HG03135 (cell line): ENCODE results near the gene PLCL2.

Experiments
- ATAC-seq: cut with Tn5 transposase; IDR thresholded peaks from one replicate; pipeline ENCODE4 v1.9.1; 2021; ENCODE audit warnings: mild to moderate bottlenecking, moderate library complexity; ENCODE audit not compliant: unreplicated experiment

PLCL2 gene

DNA sequence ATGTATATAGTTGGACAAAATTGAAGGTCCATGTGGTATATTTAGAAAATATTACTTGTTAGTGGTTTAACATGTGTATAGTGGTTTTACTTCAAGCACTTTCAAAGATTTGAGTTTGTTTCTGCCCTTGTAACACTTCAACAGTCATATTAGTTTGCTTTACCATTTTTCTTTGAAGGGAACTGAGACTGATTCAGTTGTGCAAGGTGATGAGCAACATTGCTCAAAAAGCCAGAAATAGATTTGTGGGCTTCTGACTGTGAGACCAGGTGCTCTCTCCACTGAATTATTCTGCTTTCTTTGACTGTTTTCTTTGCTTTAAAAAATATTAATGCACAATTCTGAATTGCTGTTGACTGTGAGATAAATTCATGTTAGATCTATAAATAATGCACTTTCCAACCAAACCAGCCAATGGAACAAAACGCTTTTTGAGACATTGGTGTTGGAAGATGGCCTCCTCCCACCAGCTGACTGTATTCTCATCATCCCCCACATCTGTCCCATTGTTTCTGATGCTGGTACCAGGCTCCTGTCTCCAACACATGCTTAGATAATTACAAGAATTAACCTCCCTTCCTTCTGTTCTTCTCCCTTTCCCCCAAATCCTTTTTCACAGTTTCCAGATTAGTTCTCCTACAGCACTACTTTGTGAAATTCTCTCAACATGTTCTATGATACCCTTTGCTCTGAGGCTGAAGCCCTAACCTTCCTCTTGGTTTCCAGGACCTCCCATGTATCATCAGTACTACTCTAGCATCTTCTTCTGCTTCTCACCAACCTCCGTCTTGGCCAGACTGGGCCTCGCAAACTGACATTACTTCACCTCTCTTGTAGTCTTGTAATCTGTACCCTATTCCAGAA lies 27.9 kb downstream of the PLCL2 start:
- ATAC-seq = peak; percentile 96

DNA sequence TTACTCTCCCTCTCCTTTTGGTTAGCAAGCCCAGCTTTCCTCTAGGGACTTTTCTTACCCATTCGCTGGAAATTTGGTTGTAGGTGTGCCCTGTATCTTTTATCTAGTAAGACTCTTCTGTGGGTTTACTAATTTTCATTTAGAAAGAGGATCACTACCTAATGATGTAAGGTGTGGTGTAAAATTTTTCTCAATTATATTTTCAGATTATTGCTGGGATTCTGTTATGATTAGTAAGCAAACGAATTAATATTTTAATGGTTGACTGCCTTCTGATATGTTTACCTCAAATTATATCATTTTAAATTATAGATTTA lies 28.5 kb downstream of the PLCL2 start:
- no peak for ATAC-seq

- ATAC-seq = no peak
Observed at GRCh38 chr3:16916840-16917239, 32.1 kb downstream of the PLCL2 start.

DNA sequence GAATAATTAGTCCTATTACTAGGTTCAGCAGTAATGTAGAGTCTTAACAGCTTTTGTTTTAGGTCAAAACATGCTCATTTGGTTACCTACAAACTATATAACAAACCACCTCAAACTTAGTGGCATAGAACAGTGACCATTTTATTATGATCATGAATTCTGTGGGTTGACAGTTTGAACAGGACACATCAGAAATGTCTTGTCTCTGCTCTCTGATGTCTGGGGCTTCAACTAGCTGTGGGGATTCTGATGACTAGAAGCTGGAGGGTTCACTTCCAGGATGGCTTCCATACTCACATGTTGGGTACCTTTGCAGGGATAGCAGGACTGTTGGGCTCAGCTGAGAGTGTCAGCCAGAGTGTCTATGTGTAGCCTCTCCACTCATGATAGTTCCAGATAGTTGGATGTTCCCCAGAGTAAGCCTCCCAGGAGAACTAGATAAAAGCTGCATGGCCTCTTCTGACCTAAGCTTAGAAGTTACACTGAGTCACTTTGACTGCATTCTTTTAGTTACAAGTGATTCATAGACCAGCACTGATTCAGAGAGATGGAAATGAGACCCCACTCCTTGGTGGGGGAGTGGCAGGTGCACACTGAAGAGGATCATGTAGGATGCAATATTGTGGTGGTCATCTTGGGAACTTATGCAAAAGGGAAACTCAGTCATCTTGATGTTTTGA lies 32.6 kb downstream of the PLCL2 start:
- ATAC-seq = no peak

DNA sequence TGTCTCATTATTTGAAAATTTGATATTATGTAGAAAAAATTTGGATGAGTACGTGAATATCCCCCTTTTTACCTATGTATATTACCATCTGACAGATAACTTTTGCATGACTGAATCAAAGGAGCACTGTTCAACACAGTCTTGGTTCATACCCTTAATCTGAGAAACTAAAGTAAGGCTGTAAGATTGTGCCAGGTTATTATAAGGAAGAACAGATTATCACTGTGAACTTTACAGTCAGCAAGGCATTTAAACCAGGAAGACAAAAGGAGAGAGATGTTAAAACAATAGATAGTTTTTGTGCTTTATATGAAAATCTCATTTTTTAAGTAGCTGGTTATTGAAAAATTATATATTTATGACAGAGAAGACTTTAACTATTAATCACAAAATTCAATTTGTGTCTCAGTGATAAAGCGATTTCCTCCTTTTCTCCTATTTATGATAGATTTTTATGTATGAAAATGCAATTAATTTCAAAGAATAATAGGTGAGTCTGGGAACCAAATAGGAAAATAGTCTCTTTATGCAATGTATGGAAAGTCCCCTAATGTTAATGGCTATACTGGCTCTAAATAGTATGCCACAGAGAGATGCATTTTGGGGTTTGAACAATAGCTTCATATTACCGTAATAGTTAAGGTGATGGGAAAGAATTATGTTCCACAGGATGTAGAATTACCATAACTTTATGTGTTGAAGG lies 33.4 kb downstream of the PLCL2 start:
- ATAC-seq = no peak

DNA sequence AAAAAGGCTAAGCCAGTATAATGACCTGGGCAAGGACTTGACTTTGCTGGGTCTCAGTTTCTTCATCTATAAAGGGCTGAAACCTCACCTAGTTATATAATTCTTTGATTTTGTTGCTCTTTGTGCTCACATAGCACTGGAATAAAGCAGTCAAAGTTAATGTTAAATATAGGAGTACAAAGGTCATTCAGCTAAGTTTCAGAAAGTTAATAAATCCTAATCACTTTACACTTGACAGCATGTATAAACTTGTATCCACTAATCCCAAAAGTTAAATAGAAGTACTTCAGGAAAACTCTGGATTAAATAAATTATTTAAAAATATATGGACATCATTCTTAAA lies 33.9 kb downstream of the PLCL2 start:
- ATAC-seq = no peak

DNA sequence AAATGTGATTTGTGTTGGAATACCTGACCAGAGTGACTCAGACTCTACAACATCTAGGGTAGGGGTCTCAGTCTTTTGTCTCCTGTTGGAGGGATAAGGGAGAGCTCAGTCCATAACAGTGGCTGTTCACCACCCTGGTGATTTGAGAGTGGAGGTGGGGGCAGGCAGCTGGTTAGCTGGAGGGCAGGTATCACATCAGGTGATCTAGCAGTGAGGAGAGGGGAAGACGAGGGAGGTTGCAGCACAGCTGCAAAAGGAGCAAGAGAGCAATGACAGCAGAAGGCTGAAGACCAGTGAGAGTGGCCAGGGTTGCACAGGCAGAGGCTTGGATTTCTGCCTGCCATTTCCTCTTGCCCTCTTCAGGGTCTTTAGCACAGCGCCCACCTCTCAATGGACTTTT lies 38.4 kb downstream of the PLCL2 start:
- no peak for ATAC-seq

GRCh38 chr3:16927485-16927884 lies 42.7 kb downstream of the PLCL2 start:
- no peak for ATAC-seq

DNA sequence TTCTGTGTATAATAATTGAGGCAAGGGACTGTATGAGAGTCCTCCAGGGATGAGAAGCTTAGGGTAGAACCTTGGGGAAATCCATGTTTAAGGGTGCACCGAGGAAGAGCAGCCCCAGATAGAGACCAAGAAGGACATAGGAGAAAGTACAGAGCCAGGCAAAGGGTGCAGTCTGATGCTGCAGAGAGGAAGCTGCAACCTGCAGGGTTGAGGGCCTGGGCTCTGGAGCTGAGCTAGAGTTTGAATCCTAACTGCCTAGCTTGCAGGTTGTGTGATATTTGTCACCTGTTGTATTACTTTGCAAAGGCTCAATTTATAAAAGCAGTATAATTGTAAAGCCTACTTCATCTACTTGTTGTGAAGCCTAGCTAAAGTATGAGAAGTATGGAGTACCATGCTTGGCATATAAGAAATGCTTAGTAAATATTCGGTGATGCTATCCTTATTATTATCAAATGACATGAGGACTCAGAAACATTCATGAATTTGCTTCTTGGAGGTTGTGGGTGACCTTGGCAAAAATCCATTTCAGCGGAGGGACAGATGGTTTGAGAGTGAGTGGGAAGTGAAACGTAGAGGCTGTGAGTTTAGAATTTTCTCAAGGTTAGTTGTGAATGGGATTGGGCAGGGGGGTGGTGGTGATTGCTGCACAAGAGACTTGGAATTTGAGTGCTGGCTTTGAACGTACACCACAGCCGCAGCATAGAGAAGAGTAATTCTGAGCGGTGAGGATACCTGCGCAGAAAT lies 43.8 kb downstream of the PLCL2 start:
- ATAC-seq = no peak

DNA sequence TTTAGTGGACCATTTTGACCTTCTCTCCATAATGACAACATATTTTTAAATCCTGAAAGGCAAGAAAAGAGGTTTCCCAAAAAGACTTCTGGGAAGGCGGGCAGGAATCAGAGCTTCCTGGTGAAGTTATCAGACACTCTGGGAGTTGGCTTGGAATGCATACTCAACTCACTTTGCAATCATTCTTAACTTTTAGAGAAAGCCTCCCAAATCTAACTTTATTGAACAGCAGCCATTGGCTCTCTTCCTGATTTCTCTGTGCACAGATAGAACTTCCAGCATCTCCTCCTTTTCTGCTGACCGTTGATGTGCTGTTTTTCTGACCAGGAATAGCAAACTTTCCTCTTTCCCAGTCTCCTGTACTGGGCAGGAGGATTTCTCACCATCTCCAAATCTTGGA lies 44.6 kb downstream of the PLCL2 start:
- ATAC-seq = no peak

DNA sequence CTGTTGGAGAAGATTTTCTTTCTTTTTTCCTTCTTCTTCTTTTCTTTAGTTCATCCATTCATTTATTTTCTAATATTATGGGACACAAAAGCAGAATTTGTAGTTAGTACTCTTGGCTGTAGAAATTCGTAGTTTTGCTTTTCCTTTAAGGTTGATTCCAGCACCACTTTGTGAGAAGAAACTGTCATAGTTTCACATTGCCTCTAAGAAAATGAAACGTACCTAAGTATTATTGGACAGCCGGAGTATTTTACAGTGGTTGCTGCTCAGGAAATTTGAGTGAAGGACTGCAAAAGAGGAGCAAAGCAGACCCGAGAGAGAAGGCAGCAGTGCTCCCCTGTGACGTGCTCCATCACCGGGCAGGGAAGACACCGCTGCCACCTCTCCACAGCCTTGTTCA lies 48.1 kb downstream of the PLCL2 start:
- peak; percentile 62 for ATAC-seq

DNA sequence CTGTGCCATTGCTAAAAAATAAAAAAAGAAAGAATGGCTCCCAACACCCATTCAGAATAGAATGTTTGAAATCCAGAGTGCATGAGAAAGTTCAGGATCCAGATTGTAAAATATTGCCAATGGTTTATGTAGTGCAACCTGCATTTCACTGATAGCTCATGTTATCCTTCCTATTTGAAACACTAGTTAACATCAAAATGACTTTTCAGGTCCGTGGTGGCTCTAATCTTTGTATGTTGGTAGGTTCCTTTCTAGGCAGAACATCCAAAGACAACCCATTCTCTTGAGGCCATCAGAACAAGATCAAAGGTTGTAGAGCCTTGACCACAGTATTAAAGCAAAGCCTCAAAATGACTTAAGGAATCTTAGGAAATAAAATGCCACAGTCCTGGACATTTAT lies 51.0 kb downstream of the PLCL2 start:
- no peak for ATAC-seq

GRCh38 chr3:16936233-16936632 lies 51.5 kb downstream of the PLCL2 start:
- no peak for ATAC-seq

DNA sequence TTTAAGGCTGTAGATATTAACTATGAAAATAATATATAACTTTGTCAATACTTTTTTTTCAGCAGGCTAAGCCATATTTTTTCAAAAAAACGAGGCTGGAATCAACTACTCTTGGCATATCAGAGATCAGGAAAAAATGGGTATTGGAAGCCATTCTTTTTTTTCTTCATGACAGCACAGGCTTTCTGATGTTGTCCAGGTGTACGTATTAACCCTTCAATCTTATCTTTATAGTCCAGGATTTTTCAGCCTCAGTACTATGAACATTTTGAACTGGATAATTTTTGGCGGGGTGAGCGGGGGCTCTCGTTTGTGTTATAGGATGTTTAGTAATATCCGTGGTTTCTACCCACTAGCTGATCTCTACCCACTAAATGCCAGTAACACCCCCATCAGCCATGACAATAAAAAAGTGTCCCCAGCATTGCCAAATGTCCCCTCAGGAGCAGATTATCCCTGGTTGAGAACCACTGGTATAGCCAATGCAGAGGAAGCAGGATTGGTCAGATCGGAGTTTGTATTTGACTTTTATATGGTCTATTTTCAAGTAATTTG lies 52.0 kb downstream of the PLCL2 start:
- no peak for ATAC-seq

DNA sequence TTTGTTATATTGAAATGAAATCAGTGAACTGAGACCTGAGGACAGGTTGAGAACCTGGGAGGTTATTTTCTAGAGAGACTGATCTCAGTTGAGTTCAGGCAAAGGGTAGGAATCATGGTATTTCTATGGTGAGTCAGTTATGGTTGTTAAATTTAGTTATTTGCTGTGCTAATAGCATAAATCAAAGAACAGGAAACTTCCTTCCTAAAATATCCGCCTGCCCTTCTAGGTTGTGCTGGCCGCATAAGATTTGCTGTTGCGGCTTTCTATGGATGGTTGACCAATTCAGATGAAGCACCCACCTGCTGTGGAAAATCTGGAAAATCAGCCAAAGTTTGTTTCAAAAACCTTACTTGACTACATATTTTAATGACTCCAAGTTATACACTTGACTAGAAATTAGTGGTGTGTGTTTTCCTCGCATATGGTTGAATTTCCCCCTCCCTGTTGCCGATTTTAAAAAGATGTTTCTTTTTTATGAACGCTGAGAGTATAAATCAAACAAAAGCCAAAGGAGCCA lies 52.6 kb downstream of the PLCL2 start:
- no peak for ATAC-seq

DNA sequence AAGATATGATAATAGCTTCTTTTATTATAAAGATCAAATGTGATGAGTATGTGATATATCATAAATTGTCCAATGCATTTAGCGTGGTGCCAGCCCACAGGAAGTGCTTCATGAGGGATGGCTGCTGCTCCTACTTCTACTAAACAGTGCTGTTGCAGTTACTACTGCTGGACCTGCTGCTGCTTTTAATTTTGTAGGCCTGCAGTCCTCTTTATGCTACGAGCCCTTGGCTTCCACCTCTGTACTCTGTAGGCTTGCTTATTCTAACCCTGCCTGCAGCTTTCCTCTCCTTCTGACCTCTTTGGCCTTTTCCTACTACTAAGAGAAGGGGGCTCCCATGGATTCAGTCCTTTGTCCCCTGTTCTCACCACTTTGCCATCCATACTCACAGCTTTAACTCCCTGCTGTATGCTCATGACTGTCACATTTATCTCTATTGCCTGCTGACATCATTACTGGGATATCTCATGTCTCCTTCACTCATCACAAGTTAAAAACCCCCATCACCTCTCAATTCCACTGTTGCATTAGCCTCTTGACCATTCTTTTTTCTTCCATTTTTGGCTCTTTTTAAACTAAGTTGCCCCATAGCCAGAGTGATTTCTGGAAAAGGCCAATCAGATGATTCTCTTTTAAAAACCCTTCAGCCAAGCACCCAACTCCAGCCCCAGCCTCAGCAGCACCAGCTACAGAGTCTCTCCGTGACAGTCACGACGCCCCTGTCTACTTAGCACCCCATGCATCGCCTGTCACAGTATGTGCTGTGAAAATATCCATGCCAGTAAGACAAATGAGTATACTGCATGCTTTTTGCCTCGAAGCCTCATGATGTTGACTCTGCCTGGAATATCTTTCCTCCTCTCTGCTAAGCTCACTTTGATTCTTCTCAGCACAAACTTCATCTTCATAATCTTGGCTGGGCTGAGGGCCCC lies 56.3 kb downstream of the PLCL2 start:
- ATAC-seq = no peak

GRCh38 chr3:16942955-16943354 lies 58.2 kb downstream of the PLCL2 start:
- ATAC-seq = no peak

DNA sequence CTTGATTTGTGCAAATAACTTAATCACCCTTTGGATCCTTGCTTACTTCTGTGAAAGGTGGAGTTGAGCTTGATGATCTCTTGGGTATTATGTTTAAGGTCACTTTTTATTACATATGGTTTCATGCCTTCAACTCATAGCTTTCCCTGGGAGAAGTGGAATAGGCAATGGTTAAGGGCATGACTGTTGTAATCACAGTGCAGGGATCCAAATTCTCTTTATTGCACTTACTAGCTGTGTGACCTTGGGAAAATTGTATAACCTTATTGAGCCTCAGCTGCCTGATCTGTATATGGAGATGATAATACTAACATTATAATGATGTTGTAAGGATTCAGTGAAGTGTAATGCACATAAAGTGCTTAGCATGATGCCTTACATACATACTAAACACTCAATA lies 59.1 kb downstream of the PLCL2 start:
- no peak for ATAC-seq

DNA sequence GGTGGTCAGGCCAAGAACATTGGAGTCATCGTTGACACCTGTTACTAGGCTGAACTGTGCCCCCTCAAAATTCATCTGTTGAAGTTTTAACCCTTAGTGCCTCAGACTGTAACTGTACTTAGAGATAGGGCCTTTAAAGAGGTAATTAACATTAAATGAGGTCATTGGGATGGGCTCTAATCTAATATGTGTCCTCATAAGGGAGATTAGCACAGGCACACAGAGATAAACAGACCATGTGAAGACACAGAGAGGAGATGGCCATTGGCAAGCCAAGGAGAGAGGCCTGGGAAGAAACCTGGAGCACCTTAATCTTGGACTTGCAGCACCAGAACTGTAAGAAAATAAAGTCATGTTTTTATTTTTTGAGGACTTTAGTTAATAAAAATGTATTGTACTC lies 59.6 kb downstream of the PLCL2 start:
- ATAC-seq = no peak

DNA sequence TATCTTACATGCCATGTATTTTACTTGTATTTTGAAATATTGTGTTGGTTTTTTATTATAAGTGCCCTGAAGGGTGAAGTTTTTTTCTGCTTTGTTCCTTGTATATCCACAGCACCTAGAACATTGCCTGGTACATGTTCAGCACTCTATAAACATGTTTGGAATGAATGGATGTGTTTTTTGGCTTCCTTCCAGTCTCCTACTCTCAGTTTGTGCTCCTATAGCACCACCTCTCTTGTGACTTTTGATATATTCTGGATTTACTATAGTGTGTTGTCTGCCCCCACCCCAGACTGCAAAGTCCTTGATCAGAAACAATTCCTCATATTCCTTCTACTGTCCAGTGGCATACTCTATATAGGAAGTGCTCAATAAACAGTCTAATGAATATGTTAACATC lies 60.6 kb downstream of the PLCL2 start:
- no peak for ATAC-seq
